ENCODE measurements around the gene GJA8.
"Not testable (repeated sequence)": the region's sequence is repeated elsewhere in the genome, so short reads cannot be mapped to it uniquely, and the experiment has no call there.

GJA8 gene

DNA sequence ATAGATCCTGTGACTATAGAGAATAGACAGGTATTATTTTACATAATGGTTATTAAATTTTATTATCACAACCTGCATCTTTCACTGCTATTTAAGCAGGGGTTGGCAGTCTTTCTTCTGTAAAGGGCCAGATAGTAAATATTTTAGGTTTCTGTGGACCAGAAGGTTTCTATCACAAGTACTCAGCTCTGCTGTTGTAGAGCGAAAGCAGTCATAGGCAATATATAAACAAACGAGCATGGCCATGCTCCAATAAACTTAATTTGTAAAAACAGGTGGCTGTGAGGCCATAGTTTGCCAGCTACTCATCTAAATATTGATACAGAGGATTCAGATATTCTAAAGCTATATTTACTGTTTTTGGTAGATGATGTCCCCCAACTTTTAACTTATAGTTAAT lies 37.9 kb downstream of the GJA8 start:
- not testable (repeated sequence) for DNase-seq (ENCODE audit: low spot score); H3K4me3 ChIP-seq

DNA sequence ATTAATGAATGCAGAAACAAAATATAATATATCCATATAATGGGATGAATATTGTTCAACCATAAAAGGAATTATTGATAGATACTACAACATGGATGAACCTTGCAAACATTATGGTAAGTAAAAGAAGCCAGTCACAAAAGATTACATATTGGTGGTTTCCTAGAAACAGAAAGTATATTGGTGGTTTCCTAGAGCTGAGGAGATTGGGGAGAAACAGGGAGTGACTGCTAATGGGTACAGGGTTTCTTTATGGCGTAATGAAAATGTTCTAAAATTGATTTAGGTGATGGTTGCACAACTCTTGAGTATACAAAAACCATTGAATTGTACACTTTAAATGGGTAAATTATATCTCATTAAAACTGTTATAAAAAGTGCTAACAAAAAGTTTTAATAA lies 40.0 kb downstream of the GJA8 start:
- not testable (repeated sequence) for H3K27ac ChIP-seq; DNase-seq (ENCODE audit: low spot score); H3K4me3 ChIP-seq

More for the DNA sequence above, 37.9 kb downstream of the GJA8 start:
- H3K27ac ChIP-seq: not testable (repeated sequence)

DNA sequence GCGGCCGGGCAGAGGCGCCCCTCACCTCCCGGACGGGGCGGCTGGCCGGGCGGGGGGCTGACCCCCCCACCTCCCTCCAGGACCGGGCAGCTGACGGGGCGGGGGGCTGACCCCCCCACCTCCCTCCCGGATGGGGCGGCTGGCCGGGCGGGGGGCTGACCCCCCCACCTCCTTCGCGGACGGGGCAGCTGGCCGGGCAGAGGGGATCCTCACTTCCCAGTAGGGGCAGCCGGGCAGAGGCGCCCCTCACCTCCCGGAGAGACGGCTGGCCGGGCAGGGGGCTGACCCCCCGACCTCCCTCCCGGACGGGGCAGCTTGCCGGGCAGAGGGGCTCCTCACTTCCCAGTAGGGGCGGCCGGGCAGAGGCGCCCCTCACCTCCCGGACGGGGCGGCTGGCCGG lies 46.9 kb downstream of the GJA8 start:
- DNase-seq (ENCODE audit: low spot score); H3K4me3 ChIP-seq; H3K27ac ChIP-seq: not testable (repeated sequence)
